Mesenteric fat pad (tissue), 1 donor: ENCODE measurements around the gene POLR2L. TPM values are rescaled to one million over a fixed set of nuclear protein-coding genes. Genes with fewer than 3 reads are reported as not detected.

Experiments
- DNase-seq: peaks from one replicate; pipeline ENCODE4 v3.0.0-alpha.2; 2020; ENCODE audit warnings: low spot score
- total RNA-seq: library from RNA; stranded (reverse); fragmentation: NEBNext Ultra II Directional; extraction: Animal tissue kit (Norgen Biotek cat#: 25700); gene quantifications from one replicate; pipeline ENCODE4 v1.2.1, GENCODE V29; 2021
- donor health status: DM: yes; HTN: yes; CAD: no.

Gene POLR2L
- total RNA-seq, 1 donor from 2014 or later: 203 TPM

GRCh38 chr11:828506-829175 lies 13.7 kb downstream of the POLR2L start:
- DNase-seq: no peak

DNA sequence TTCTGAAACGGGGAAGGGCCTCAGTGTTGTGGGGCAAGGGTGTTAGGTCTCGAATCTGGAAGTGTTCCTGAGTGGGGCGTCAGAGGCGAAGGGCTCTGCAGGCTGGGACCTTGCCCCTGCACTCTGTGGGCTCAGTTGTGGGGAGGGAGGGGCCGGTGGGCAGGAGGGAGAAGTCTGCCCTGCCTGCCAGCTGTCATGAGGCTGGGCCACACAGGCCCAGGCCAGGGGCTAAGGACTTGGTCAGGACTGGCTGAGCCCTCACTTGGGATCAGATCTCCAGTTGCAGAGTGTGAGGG lies 14.5 kb downstream of the POLR2L start, which contains the start of gene CRACR2B:
Gene CRACR2B (plus strand): TSS at position 23 of the 296 bp plus-strand sequence. CDS start 689 bp downstream, outside the sequence.
- no peak for DNase-seq

DNA sequence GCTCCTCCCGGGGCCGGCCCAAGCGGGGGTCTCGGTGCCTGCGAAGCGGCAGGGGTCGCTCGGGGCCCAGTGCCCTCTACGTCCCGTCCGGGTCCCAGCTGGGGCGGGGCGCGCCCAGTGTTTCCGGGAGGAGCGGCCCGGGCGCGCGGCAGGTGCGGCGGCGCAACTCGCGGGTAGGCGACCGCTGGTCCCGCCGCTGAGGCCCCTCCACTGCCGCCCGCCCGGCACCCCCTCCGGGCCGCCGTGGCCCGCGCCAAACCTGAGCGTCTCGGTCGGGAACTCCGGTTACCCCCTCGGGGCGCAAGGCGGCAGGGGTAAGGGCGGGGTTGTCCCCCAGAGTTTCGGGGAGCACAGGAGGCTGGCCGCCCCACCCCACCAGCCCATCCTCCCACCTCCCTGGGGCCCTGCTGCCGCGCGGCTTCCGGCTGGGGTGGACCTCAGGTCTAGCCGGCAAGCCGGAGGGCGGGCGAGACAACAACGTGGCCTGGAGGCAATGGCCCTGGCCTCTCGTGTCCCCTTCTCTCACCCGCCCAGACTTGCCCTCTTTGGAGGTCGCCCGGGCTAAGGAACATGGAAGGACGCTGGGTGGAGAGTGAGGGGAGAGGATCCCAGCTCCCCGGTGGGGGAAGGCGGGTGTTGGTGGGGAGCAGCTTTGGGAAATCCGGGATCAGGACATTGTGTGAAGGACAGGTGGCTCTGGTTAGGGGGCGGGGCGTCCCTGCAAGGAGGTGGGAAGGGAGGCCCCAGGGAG lies 15.0 kb downstream of the POLR2L start:
- DNase-seq: no peak

GRCh38 chr11:826836-827145 lies 15.5 kb downstream of the POLR2L start:
- DNase-seq: no peak

- DNase-seq: no peak
These were observed 16.1 kb downstream of the POLR2L start for GRCh38 chr11:826227-826621.

GRCh38 chr11:825366-826226 lies 16.7 kb downstream of the POLR2L start:
- no peak for DNase-seq

- DNase-seq: no peak
These were observed 17.4 kb downstream of the POLR2L start for GRCh38 chr11:824942-825341.

GRCh38 chr11:824292-824880 lies 17.9 kb downstream of the POLR2L start:
- DNase-seq: no peak

DNA sequence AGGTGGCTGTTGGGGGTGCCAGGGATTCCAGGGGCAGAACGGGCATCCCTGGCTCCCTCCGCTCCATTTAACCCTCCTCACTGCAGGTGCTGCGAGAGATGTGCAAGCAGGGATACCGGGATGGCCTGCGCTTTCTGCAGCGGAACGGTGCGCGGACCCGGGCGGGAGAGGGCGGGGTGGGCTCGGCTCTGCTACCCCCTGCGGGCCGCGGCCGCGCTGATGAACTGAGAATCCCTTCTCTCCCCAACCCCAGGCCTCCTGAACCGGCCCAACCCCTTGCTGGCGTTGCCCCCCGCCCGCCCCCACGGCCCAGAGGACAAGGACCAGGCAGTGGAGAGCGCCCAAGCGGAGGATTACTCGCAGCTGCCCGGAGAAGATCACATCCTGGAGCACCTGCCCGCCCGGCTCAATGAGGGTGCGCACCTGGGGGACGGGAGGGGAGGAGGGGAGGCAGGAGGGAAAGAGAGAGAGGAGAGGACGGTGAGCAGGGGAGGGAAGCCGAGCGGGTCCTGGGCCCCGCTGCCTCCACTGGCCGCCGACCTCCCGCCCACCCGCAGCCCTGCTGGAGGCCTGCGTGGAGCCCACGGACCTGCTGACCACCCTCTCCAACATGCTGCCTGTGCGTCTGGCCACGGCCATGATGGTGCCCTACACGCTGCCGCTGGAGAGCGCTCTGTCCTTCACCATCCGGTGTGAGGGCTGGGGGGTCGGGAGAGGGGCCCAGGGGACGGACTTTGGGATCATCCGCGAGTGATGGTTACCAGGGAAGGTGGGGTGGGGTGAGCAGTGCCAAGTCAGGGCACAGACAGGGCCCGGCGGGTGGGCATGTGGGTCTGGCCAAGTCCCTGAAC lies 18.7 kb downstream of the POLR2L start:
- no peak for DNase-seq

DNA sequence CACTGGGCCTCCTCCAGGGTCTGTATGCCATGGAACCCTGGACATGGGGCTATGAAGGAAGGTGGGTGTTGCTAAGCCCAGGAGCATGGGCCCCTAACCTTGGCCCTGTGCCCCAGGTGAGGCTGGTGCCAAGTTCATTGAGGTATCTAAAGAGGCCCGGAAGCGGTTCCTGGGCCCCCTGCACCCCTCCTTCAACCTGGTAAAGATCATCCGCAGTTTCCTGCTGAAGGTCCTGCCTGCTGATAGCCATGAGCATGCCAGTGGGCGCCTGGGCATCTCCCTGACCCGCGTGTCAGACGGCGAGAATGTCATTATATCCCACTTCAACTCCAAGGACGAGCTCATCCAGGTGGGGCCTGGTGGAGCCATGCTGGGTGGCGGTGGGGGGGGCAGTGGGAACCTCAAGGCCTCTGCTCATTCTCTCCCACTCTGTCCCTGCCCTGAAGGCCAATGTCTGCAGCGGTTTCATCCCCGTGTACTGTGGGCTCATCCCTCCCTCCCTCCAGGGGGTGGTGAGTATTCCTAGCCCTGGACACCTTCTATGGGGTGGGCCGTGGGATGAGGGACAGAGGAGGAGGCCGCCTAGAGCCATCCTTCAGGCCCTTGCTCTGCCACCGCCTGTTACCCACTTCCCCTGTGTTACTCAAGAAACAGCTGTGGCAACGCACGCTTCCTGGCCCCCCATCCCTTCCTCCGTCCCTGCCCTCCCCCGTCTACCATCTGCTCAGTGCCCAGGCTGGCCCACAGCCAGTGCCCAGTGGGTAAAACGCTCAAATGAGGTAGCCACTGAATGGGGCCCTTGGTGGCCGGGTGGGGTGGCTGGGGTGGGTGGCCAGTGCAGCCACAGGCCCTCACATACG lies 20.6 kb downstream of the POLR2L start:
- DNase-seq: no peak

DNA sequence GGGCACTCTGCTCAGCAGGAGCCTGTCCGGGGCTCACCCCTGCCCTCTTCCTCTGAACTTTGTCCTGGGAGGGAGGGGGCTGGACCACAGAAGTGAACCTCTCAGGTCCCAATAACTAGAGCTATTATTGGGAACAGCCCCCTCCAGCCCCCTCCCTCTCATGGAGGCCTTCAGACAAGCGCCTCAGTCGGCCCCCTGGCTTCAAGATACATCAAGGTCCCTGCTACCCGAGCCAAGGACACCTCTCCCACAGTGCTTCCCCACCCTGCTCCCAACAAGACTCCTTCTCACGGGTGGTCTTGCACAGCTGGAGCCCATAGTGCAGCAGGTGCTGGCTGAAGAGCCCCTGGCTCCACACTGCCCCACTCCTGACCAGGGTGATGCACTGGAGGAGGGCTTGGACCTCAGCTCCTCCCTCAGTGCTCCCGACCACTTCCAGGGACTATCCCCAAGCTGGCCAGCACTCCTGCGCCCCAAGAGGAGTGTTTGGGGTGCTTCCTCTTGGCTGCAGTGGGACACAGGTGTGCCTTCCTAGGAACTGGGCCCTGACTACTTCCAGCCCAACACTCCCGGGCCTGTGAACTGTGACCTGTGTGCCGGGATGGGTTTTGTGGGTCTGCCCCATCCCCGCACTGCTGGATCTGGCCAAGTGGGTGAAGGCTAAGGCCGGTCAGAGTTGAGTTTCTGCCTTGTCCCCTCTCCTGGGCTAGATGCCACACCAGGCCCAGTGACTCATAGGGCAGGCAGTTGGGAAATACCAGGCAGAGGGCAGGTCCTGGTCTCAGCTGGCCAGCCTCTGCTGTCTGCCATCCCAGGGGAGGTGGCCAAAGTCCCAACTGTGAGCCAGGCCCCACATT lies 21.4 kb downstream of the POLR2L start:
- DNase-seq: no peak

DNA sequence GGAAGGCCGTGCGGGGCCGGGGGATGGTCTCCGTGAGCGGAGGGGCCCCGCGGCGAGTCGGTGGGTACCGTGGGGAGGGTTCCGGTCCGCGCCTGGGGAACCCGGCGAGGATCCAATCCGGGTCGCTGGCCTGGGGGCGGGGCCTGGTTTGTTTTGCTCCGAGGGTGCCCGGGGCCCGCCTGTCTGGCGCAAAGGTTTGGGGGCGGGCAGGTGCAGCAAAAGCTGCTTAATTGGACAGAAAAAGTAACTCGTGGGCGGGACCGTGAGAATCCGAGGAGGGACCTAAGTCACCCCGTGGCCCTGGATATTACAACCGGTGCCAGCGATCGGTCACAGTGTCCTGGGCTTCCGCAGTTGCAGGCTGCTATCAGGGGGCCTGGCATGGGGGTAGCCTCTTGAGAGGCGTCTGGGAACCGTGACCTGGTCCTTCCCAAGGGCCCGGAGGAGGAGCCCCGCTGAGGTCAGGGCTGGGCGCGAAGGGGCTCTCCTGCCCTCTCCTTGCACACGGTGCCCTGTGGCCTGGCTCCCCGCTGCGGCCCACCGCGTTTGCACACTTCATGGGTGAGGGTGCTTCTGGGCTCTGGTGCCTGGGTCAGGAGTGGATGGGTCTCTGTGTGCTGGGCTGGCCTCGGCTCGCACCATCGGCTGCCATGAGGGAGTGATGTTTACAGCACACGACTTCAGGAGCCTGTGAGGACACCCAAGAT lies 22.2 kb downstream of the POLR2L start:
- DNase-seq: peak; percentile 96

- peak; percentile 98 for DNase-seq
These were observed 23.0 kb downstream of the POLR2L start for GRCh38 chr11:819129-819931.

DNA sequence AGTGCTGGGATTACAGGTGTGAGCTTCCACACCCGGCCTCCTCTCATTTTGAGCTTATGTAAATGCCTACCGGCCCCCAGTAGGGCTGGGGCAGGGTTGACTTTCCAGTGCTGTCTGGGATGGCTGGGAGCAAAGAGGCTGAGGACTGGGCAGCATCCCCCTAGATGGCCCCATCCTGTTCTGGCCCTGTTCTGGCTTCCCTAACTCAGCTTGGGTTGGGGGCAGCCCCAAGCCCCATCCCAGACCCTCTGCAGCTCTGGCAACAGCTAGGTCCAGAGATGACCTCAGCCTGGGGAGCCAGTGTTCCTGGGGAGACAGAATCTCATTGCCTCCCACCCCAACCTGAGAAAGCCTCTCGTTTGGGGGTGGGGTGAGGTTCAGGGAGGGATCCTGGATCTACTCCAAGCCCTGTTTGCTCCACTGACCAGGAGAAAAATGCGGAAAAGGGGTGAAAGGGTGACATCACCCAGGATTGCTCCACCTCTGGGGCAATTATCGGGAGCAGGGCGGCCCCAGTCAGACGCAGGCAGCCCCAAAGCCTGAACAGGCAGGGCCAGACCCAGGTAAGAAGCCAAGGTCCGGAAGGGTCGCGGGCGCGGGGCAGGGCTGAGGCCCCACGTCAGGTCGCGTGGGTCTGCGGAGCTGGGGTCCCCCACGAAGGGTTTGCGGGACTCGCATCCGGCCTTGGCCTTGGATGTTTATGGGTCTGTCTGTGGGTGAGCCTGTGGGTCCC lies 23.8 kb downstream of the POLR2L start, which contains the start of gene PNPLA2:
Gene PNPLA2 (plus strand): TSS at position 519 of the 733 bp plus-strand sequence. CDS start 805 bp downstream, outside the sequence.
- DNase-seq: no peak

GRCh38 chr11:816433-816779 lies 25.9 kb downstream of the POLR2L start:
- no peak for DNase-seq

- DNase-seq: no peak
These were observed 26.5 kb downstream of the POLR2L start for GRCh38 chr11:815675-816432.
